Neural crest cell (in vitro differentiated cells): ENCODE results near the gene ITGBL1. TPM values are rescaled to one million over a fixed set of nuclear protein-coding genes. Genes with fewer than 3 reads are reported as not detected.
"Not testable (repeated sequence)": the region's sequence is repeated elsewhere in the genome, so short reads cannot be mapped to it uniquely, and the experiment has no call there.

Source experiments
- DNase-seq: peaks from one replicate; pipeline ENCODE4 v3.0.0; 2021; ENCODE audit warnings: low read depth, mixed read lengths, low spot score
- H3K27ac Mint-ChIP-seq: one replicate; pipeline ENCODE4 v1.8.0; 2021; ENCODE audit warnings: mild to moderate bottlenecking, mixed read lengths; ENCODE audit not compliant: unreplicated experiment
- H3K27me3 Mint-ChIP-seq: 2 replicates; pipeline ENCODE4 v1.8.0; 2021; ENCODE audit warnings: low read depth, mild to moderate bottlenecking, mixed read lengths
- H3K36me3 Mint-ChIP-seq: 2 replicates; pipeline ENCODE4 v1.8.0; 2021; ENCODE audit warnings: low read depth, mild to moderate bottlenecking, mixed read lengths
- H3K4me1 Mint-ChIP-seq: 2 replicates; pipeline ENCODE4 v1.8.0; 2021; ENCODE audit warnings: mixed read lengths
- H3K4me3 Mint-ChIP-seq: one replicate; pipeline ENCODE4 v1.8.0; 2021; ENCODE audit warnings: mild to moderate bottlenecking, mixed read lengths
- H3K9me3 Mint-ChIP-seq: 2 replicates; pipeline ENCODE4 v1.8.0; 2021; ENCODE audit warnings: mixed read lengths
- CTCF ChIP-seq: fragments of 200-600 bp; sonication (generic); conservative IDR thresholded peaks from 2 replicates; pipeline ENCODE4 v1.5.0; 2021; ENCODE audit warnings: antibody characterized with exemption, mild to moderate bottlenecking
- total RNA-seq: library from RNA; stranded (reverse); gene quantifications from 2 replicates; pipeline ENCODE4 v1.2.1, GENCODE V29; 2021

Gene ITGBL1
- total RNA-seq, 1 donor from 2014 or later: not detected

GRCh38 chr13:101530293-101530692 is 77.8 kb downstream of the ITGBL1 start:
- Mint-ChIP-seq H3K4me3 (no peak overlapping the region), H3K36me3 (no peaks in the 10 kb centered on the region), H3K27ac (no peak overlapping the region), H3K27me3 (no peaks in the 10 kb centered on the region), H3K9me3 (no peaks in the 10 kb centered on the region), H3K4me1 (no peaks in the 10 kb centered on the region)
- no peak for TF ChIP-seq CTCF
- no peak for DNase-seq

GRCh38 chr13:101535192-101535746 is 82.8 kb downstream of the ITGBL1 start:
- no peaks in the 10 kb centered on the region for H3K4me1 Mint-ChIP-seq
- no peaks in the 10 kb centered on the region for H3K27me3 Mint-ChIP-seq
- H3K9me3 Mint-ChIP-seq: no peaks in the 10 kb centered on the region

GRCh38 chr13:101536079-101536478 is 83.6 kb downstream of the ITGBL1 start:
- no peaks in the 10 kb centered on the region for H3K9me3 Mint-ChIP-seq
- H3K27me3 Mint-ChIP-seq: no peaks in the 10 kb centered on the region
- H3K27ac Mint-ChIP-seq: no peak overlapping the region
- H3K4me1 Mint-ChIP-seq: no peaks in the 10 kb centered on the region
- no peak overlapping the region for H3K4me3 Mint-ChIP-seq
- no peak for TF ChIP-seq CTCF
- DNase-seq: no peak
- H3K36me3 Mint-ChIP-seq: no peaks in the 10 kb centered on the region

More at GRCh38 chr13:101535192-101535746, 82.8 kb downstream of the ITGBL1 start:
- no peak for TF ChIP-seq CTCF
- H3K36me3 Mint-ChIP-seq: no peaks in the 10 kb centered on the region
- DNase-seq: no peak
- H3K4me3 Mint-ChIP-seq: no peak overlapping the region
- no peak overlapping the region for H3K27ac Mint-ChIP-seq

- H3K36me3 Mint-ChIP-seq, H3K27ac Mint-ChIP-seq, H3K4me1 Mint-ChIP-seq, H3K9me3 Mint-ChIP-seq, H3K27me3 Mint-ChIP-seq, H3K4me3 Mint-ChIP-seq, DNase-seq: not testable (repeated sequence)
Measured at GRCh38 chr13:101544544-101544943, 92.1 kb downstream of the ITGBL1 start.

GRCh38 chr13:101544979-101545378 is 92.5 kb downstream of the ITGBL1 start:
- H3K9me3 Mint-ChIP-seq: no peaks in the 10 kb centered on the region
- TF ChIP-seq CTCF: no peak
- no peak overlapping the region for H3K27ac Mint-ChIP-seq
- no peak overlapping the region for H3K4me3 Mint-ChIP-seq
- no peaks in the 10 kb centered on the region for H3K4me1 Mint-ChIP-seq
- peaks cover 2% of the 10 kb centered on the region for H3K27me3 Mint-ChIP-seq
- no peaks in the 10 kb centered on the region for H3K36me3 Mint-ChIP-seq
- no peak for DNase-seq

- no peak for DNase-seq
- no peak overlapping the region for H3K4me3 Mint-ChIP-seq
- H3K4me1 Mint-ChIP-seq: no peaks in the 10 kb centered on the region
- TF ChIP-seq CTCF: no peak
- no peaks in the 10 kb centered on the region for H3K9me3 Mint-ChIP-seq
- H3K27ac Mint-ChIP-seq: no peak overlapping the region
- no peaks in the 10 kb centered on the region for H3K36me3 Mint-ChIP-seq
- peaks cover 2% of the 10 kb centered on the region for H3K27me3 Mint-ChIP-seq
Measured at GRCh38 chr13:101545521-101545920, 93.0 kb downstream of the ITGBL1 start.
